AG04450 (cell line): ENCODE results near the gene NCOA3. TPM values are rescaled to one million over a fixed set of nuclear protein-coding genes. Genes with fewer than 3 reads are reported as not detected.
"Not testable (repeated sequence)": the region's sequence is repeated elsewhere in the genome, so short reads cannot be mapped to it uniquely, and the experiment has no call there.

Source experiments
- CTCF ChIA-PET: fragments of 300-600, 350-600 bp; formaldehyde crosslinking; extraction: SDS; loops from one replicate; lab custom pipeline; 2022; ENCODE audit warnings: antibody characterized with exemption, inconsistent platforms; lab: Charles Lee
- POLR2A ChIA-PET: fragments of 350-600 bp; formaldehyde crosslinking; extraction: SDS; loops from one replicate; lab custom pipeline; 2021; ENCODE audit warnings: antibody characterized with exemption, inconsistent platforms; lab: Yijun Ruan, JAX
- DNase-seq: peaks from one replicate; pipeline ENCODE4 v3.0.0-alpha.2; 2011; ENCODE audit warnings: low read depth, low spot score
- H3K27ac ChIP-seq: one replicate; pipeline ENCODE4 v1.5.1; 2012; ENCODE audit warnings: low read depth, low read length, control low read depth
- H3K27me3 ChIP-seq: one replicate; pipeline ENCODE4 v1.6.0; 2012; ENCODE audit warnings: low read length; ENCODE audit not compliant: control insufficient read depth, insufficient read depth
- H3K4me3 ChIP-seq: 2 replicates; pipeline ENCODE4 v1.5.1; 2011; ENCODE audit warnings: mild to moderate bottlenecking, low read depth, low read length, control low read depth
- H3K9me3 ChIP-seq: 2 replicates; pipeline ENCODE4 v1.5.1; 2012; ENCODE audit warnings: low read length; ENCODE audit not compliant: control insufficient read depth, insufficient read depth
- polyA plus RNA-seq: library from polyadenylated mRNA; depleted of rRNA; stranded (reverse); fragments of >200 nt; gene quantifications from 2 replicates; pipeline ENCODE4 v1.2.3, GENCODE V29; 2011
- TF ChIP-seq, protein P1 (sequence below): IDR thresholded peaks from 2 replicates; pipeline ENCODE4 v1.5.1; 2011; ENCODE audit warnings: low read depth, low read length, control low read depth, inconsistent platforms

NCOA3 gene
- polyA plus RNA-seq, 1 experiment = 25.4 TPM

DNA sequence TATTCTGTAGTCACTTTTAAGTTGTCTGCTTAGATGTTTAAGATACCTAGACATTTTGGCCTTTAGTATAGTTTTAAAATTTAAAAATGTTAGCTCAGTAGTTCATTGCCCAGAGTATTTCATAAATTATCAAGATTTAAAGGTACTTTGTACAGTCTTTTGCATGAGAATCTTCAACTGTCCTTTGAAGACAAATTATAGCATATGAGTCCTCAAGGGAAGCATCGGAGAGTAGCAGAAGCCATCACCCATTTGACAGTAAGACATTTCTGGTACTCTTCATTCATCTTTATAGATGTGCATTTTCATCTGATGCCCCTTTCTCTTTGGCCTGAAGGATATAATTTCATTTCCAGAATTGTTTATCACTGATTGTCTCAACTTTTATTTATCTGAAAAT lies 89.5 kb downstream of the NCOA3 start:
- Histone ChIP-seq H3K4me3 (no peak overlapping the region), H3K27ac (no peak overlapping the region), H3K9me3 (no peaks in the 10 kb centered on the region), H3K27me3 (no peaks in the 10 kb centered on the region)
- POLR2A ChIA-PET = no interaction called here
- no peak for DNase-seq
- TF ChIP-seq, protein P1, sequence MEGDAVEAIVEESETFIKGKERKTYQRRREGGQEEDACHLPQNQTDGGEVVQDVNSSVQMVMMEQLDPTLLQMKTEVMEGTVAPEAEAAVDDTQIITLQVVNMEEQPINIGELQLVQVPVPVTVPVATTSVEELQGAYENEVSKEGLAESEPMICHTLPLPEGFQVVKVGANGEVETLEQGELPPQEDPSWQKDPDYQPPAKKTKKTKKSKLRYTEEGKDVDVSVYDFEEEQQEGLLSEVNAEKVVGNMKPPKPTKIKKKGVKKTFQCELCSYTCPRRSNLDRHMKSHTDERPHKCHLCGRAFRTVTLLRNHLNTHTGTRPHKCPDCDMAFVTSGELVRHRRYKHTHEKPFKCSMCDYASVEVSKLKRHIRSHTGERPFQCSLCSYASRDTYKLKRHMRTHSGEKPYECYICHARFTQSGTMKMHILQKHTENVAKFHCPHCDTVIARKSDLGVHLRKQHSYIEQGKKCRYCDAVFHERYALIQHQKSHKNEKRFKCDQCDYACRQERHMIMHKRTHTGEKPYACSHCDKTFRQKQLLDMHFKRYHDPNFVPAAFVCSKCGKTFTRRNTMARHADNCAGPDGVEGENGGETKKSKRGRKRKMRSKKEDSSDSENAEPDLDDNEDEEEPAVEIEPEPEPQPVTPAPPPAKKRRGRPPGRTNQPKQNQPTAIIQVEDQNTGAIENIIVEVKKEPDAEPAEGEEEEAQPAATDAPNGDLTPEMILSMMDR = no peak
- CTCF ChIA-PET = interaction anchor here (0.7 kb wide), 1 partner anchor 76 kb away, joined by 3 read pairs; no protein-coding TSS in a partner anchor

DNA sequence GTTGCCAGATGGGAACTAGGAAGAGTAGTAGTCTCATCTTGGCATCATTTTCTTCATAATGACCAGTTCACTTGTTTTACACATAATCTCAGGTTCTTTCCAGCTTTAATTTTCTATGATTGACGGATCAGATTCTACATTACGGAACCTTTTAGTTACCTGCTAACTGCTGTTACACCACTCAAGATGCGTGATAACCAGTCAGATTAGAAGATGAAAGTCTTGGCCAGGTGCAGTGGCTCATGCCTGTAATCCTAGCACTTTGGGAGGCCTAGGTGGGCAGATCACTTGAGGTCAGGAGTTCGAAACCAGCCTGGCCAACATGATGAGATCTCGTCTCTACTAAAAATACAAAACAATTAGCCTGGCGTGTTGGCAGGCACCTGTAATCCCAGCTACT lies 92.5 kb downstream of the NCOA3 start:
- TF ChIP-seq, protein P1 = no peak
- CTCF ChIA-PET = interaction anchor here (1.5 kb wide), 1 partner anchor 27 kb away, joined by 3 read pairs; no protein-coding TSS in a partner anchor
- H3K27me3 ChIP-seq = no peaks in the 10 kb centered on the region
- DNase-seq = no peak
- no peaks in the 10 kb centered on the region for H3K9me3 ChIP-seq
- no peak overlapping the region for H3K27ac ChIP-seq
- POLR2A ChIA-PET = no interaction called here
- no peak overlapping the region for H3K4me3 ChIP-seq

DNA sequence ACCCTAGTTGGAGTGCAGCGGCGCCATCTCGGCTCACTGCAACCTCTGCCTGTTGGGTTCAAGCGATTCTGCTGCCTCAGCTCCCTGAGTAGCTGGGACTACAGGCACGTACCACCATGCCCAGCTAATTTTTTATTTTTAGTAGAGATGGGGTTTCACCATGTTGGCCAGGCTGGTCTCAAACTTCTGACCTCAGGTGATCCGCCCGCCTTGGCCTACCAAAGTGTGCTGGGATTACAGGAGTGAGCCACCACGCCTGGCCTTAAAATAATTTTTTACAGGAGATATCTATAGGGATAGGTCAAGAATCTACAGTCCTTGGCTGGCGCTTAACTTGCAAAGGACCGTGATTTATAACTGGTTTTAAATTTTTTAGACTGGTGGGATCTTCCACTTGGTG lies 93.5 kb downstream of the NCOA3 start:
- POLR2A ChIA-PET, H3K27me3 ChIP-seq, DNase-seq, H3K27ac ChIP-seq, H3K9me3 ChIP-seq, H3K4me3 ChIP-seq: not testable (repeated sequence)
- CTCF ChIA-PET = interaction anchor here (1.5 kb wide), 1 partner anchor 26 kb away, joined by 3 read pairs; no protein-coding TSS in a partner anchor

DNA sequence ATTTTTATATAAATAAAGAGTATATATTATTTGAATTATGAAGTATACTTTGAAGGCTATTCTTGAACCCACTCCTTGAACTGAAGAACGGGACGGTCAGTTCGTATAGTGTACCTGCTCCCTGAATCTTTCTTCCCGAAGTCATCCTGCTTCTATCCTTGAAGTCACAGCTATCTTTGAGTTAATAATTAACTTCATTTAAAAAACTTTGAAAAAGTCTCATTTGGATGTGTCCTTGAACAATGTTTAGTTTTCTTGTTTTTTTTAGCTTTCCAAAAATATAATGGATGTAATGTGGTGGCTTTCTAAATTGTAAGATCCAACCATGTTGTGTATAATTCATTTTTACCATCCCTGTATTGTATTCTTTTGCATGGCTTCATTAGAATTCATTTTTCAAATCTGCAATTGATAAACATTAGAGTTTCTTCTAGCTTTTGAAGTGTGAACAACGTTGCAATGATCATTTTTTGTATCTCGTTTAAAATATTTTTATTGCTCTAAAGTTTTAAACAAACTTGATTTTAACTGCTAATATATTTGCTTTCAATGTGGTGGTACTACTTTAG lies 94.4 kb downstream of the NCOA3 start:
- Histone ChIP-seq H3K4me3 (no peak overlapping the region), H3K27me3 (no peaks in the 10 kb centered on the region), H3K27ac (no peak overlapping the region), H3K9me3 (no peaks in the 10 kb centered on the region)
- TF ChIP-seq, protein P1 = no peak
- POLR2A ChIA-PET = no interaction called here
- CTCF ChIA-PET = interaction anchor here (1.0 to 1.5 kb wide), 2 partner anchors 25 to 68 kb away, joined by 3 read pairs; no protein-coding TSS in a partner anchor
- DNase-seq = no peak

DNA sequence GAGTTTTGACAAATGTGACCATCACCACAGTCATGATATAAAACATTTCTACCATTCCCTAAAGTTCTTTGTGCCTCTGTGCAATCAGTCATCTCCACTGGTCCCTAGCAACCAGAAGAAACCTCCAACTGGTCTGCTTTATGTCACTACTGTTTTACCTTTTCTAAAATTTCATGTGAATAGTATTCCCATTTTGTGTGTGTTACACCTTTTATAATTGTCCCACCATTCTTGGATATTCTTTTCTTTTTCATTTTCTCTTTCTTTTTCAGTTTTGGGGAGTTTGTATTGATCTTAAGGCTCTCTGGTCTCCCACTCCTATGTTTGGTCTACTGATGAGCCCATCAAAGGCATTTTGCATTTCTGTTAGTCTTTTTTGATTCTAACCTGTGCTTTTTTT lies 95.4 kb downstream of the NCOA3 start:
- Histone ChIP-seq H3K27me3 (no peaks in the 10 kb centered on the region), H3K4me3 (no peak overlapping the region), H3K9me3 (no peaks in the 10 kb centered on the region), H3K27ac (no peak overlapping the region)
- TF ChIP-seq, protein P1 = no peak
- ChIA-PET POLR2A (no interaction called here), CTCF (interaction anchor here (1.5 kb wide), 1 partner anchor 24 kb away, joined by 3 read pairs; no protein-coding TSS in a partner anchor)
- no peak for DNase-seq
